CD4-positive, alpha-beta T cell (primary cell): Measurements from ENCODE around the gene SLC16A6. TPM values are rescaled to one million over a fixed set of nuclear protein-coding genes. Genes with fewer than 3 reads are reported as not detected.
"Not testable (repeated sequence)": the region's sequence is repeated elsewhere in the genome, so short reads cannot be mapped to it uniquely, and the experiment has no call there.

Source experiments
- ATAC-seq: fragments of 200-7000 bp; cut with Tn5 transposase; one replicate; pipeline ENCODE4 v1.10.0; 2022; ENCODE audit warnings: mild to moderate bottlenecking; ENCODE audit not compliant: poor library complexity
- CTCF ChIA-PET: fragments of 350-600 bp; sonication (Branson Sonifier 250); formaldehyde crosslinking; loops from one replicate; lab custom pipeline; 2021; ENCODE audit warnings: antibody characterized with exemption, inconsistent platforms; lab: Charles Lee
- POLR2A ChIA-PET: fragments of 350-600 bp; sonication (Branson Sonifier 250); formaldehyde crosslinking; loops from one replicate; lab custom pipeline; 2021; ENCODE audit warnings: antibody characterized with exemption, inconsistent platforms; lab: Charles Lee
- DNase-seq, 14 experiments: peaks; one replicate each; pipeline ENCODE4 v3.0.0-alpha.2; 2013 to 2020; ENCODE audit warnings: mixed read lengths in 2 of 14
- H3K27ac ChIP-seq, 2 donors: one replicate each; pipeline versions ENCODE4 v1.5.1 to v1.7.0; 2013; ENCODE audit warnings: low read length in 2 of 2, low read depth in 1 of 2, mild to moderate bottlenecking in 1 of 2
- H3K27me3 ChIP-seq, 2 experiments: 1 replicate in 1 of 2; 2 replicates in 1 of 2; pipeline versions ENCODE4 v1.6.1 to v1.7.0; 2013; ENCODE audit warnings: low read length in 2 of 2, control low read depth in 1 of 2, mild to moderate bottlenecking in 1 of 2, moderate library complexity in 1 of 2; ENCODE audit not compliant: insufficient read depth in 2 of 2, control insufficient read depth in 1 of 2
- H3K36me3 ChIP-seq: one replicate; pipeline ENCODE4 v1.6.1; 2013; ENCODE audit warnings: low read length, control low read depth; ENCODE audit not compliant: insufficient read depth
- H3K4me1 ChIP-seq: one replicate; pipeline ENCODE4 v1.6.1; 2013; ENCODE audit warnings: low read length, control low read depth; ENCODE audit not compliant: insufficient read depth
- H3K4me3 ChIP-seq: one replicate; pipeline ENCODE4 v1.5.1; 2013; ENCODE audit warnings: mild to moderate bottlenecking, low read length, moderate library complexity
- H3K9me3 ChIP-seq, 2 experiments: 1 replicate in 1 of 2; 2 replicates in 1 of 2; pipeline versions ENCODE4 v1.6.1 to v1.7.0; 2013; ENCODE audit warnings: low read length in 2 of 2, mild to moderate bottlenecking in 2 of 2, control low read depth in 1 of 2, moderate library complexity in 1 of 2; ENCODE audit not compliant: control insufficient read depth in 1 of 2, insufficient read depth in 1 of 2
- H3K27ac Mint-ChIP-seq: one replicate; pipeline ENCODE4 v1.8.0; 2020; ENCODE audit warnings: mixed read lengths
- H3K27me3 Mint-ChIP-seq: one replicate; pipeline ENCODE4 v1.8.0; 2021; ENCODE audit warnings: mixed read lengths
- H3K36me3 Mint-ChIP-seq: one replicate; pipeline ENCODE4 v1.8.0; 2021; ENCODE audit warnings: low read depth, mixed read lengths
- H3K4me1 Mint-ChIP-seq: one replicate; pipeline ENCODE4 v1.8.0; 2021; ENCODE audit warnings: low read depth, mixed read lengths
- H3K4me3 Mint-ChIP-seq: one replicate; pipeline ENCODE4 v1.8.0; 2020; ENCODE audit warnings: mild to moderate bottlenecking, mixed read lengths
- H3K9me3 Mint-ChIP-seq: one replicate; pipeline ENCODE4 v1.8.0; 2020; ENCODE audit warnings: mixed read lengths
- CTCF ChIP-seq: fragments of 200-600 bp; IDR thresholded peaks from one replicate; pipeline ENCODE4 v1.8.0; 2022; ENCODE audit warnings: antibody characterized with exemption, mild to moderate bottlenecking
- intact Hi-C, 2 experiments: fragments of 100-400 bp; cut with DNase I in 1 of 2; cut with micrococcal nuclease in 1 of 2; formaldehyde crosslinking; loops; one replicate each; pipeline versions ENCODE4 v1.15.1 to v1.9.0; 2023 to 2025; cut with DNase I, micrococcal nuclease
- total RNA-seq, 174 experiments: library from RNA in 2 of 174; stranded (reverse) in 2 of 174; gene quantifications; one replicate each; pipeline ENCODE4 v1.2.3 and lab custom pipeline; 2021 to 2026

Gene SLC16A6
- total RNA-seq, 2 experiments from 2014 or later, result 7.7 to 9.5 TPM

- intact Hi-C loops, result loop anchor here in 1 of 2 experiments (5.0 kb wide), 1 partner anchor 88 kb away; no protein-coding TSS in a partner anchor
- peaks cover 4% of the 10 kb centered on the region for H3K36me3 ChIP-seq
- H3K4me1 Mint-ChIP-seq, result peaks cover 68% of the 10 kb centered on the region
- no peak for TF ChIP-seq CTCF
- H3K4me1 ChIP-seq, result peaks cover 49% of the 10 kb centered on the region
- ChIA-PET CTCF (interaction anchor here (0.6 to 2.2 kb wide), 6 partner anchors 13 to 200 kb away, joined by 3 to 10 read pairs (median 3); partner anchors contain the start of gene AMZ2), POLR2A (interaction anchor here (1.1 to 5.9 kb wide), 5 partner anchors 12 to 178 kb away, joined by 3 to 51 read pairs (median 16); partner anchors contain the start of genes AMZ2, ARSG and SLC16A6)
- no peak for DNase-seq
- H3K27ac ChIP-seq, result no peak overlapping the region
- peak overlapping the region; percentile 96 for H3K27ac Mint-ChIP-seq
- ATAC-seq, result no peak
- H3K4me3 ChIP-seq, result no peak overlapping the region
- H3K36me3 Mint-ChIP-seq, result peaks cover 27% of the 10 kb centered on the region
- no peaks in the 10 kb centered on the region for H3K9me3 ChIP-seq
- H3K27me3 Mint-ChIP-seq, result no peaks in the 10 kb centered on the region
- H3K9me3 Mint-ChIP-seq, result no peaks in the 10 kb centered on the region
- H3K27me3 ChIP-seq, result no peaks in the 10 kb centered on the region
- H3K4me3 Mint-ChIP-seq, result no peak overlapping the region
These were observed 30.7 kb downstream of the SLC16A6 start for GRCh38 chr17:68260051-68260762.

GRCh38 chr17:68259648-68259951 lies 31.3 kb downstream of the SLC16A6 start:
- ChIA-PET POLR2A (interaction anchor here (1.1 to 2.1 kb wide), 5 partner anchors 11 to 178 kb away, joined by 3 to 27 read pairs (median 5); partner anchors contain the start of genes AMZ2, ARSG and SLC16A6), CTCF (interaction anchor here (0.6 to 2.2 kb wide), 6 partner anchors 12 to 200 kb away, joined by 3 to 10 read pairs (median 3); partner anchors contain the start of gene AMZ2)
- H3K27me3 ChIP-seq, ATAC-seq, H3K9me3 Mint-ChIP-seq, H3K4me3 ChIP-seq, H3K36me3 ChIP-seq, H3K9me3 ChIP-seq, H3K27me3 Mint-ChIP-seq, DNase-seq, intact Hi-C loops: not testable (repeated sequence)
- H3K4me1 ChIP-seq, result peaks cover 55% of the 10 kb centered on the region
- H3K27ac ChIP-seq, result peak overlapping the region; percentile 13 to 68
- Mint-ChIP-seq H3K4me1 (peaks cover 74% of the 10 kb centered on the region), H3K36me3 (peaks cover 28% of the 10 kb centered on the region), H3K4me3 (peak overlapping the region; percentile 71), H3K27ac (peak overlapping the region; percentile 96)

- H3K4me1 ChIP-seq, result peaks cover 58% of the 10 kb centered on the region
- intact Hi-C loops, result not testable (repeated sequence)
These were observed 31.9 kb downstream of the SLC16A6 start for GRCh38 chr17:68258890-68259647.

More at GRCh38 chr17:68258890-68259647, 31.9 kb downstream of the SLC16A6 start:
- H3K27ac Mint-ChIP-seq, result peak overlapping the region; percentile 96
- peak; percentile 85 for ATAC-seq
- Histone ChIP-seq H3K27ac (peak overlapping the region; percentile 84 to 89), H3K4me3 (peak overlapping the region; percentile 7)
- H3K27me3 ChIP-seq, H3K27me3 Mint-ChIP-seq, H3K36me3 ChIP-seq, H3K9me3 Mint-ChIP-seq, H3K9me3 ChIP-seq: not testable (repeated sequence)
- DNase-seq, result peak; percentile 40 to 95 (median 73)
- ChIA-PET POLR2A (interaction anchor here (0.7 to 2.1 kb wide), 9 partner anchors 10 to 199 kb away, joined by 3 to 27 read pairs (median 3); partner anchors contain the start of genes AMZ2, ARSG and SLC16A6), CTCF (interaction anchor here (0.6 to 2.2 kb wide), 7 partner anchors 11 to 201 kb away, joined by 3 to 10 read pairs (median 3); partner anchors contain the start of gene AMZ2)
- peak overlapping the region; percentile 77 for H3K4me3 Mint-ChIP-seq
- peaks cover 28% of the 10 kb centered on the region for H3K36me3 Mint-ChIP-seq
- peaks cover 79% of the 10 kb centered on the region for H3K4me1 Mint-ChIP-seq
